Loucy (cell line): ENCODE data around the gene GAPDH.
"Not testable (repeated sequence)": the region's sequence is repeated elsewhere in the genome, so short reads cannot be mapped to it uniquely, and the experiment has no call there.

Experiments used
- H2AFZ ChIP-seq: fragments of 200-600 bp; sonication (generic); 2 replicates; pipeline ENCODE4 v1.6.0; 2016; ENCODE audit warnings: antibody characterized with exemption, mild to moderate bottlenecking, low read length, moderate library complexity
- H3F3A ChIP-seq: fragments of 200-600 bp; 2 replicates; pipeline ENCODE4 v1.6.0; 2016; ENCODE audit warnings: antibody characterized with exemption, low read depth, mild to moderate bottlenecking
- H3K27me3 ChIP-seq: fragments of 200-600 bp; sonication (generic); 2 replicates; pipeline ENCODE4 v1.6.1; 2014; ENCODE audit warnings: low read length, mild to moderate bottlenecking; ENCODE audit not compliant: insufficient read depth, poor library complexity, severe bottlenecking
- H3K36me3 ChIP-seq: fragments of 200-600 bp; sonication (generic); 2 replicates; pipeline ENCODE4 v1.6.1; 2016; ENCODE audit warnings: low read length; ENCODE audit not compliant: insufficient read depth
- H3K4me1 ChIP-seq: fragments of 200-600 bp; sonication (generic); 2 replicates; pipeline ENCODE4 v1.5.1; 2014; ENCODE audit warnings: low read length, mild to moderate bottlenecking; ENCODE audit not compliant: insufficient read depth, poor library complexity, severe bottlenecking
- H3K4me2 ChIP-seq: fragments of 200-600 bp; sonication (generic); 2 replicates; pipeline ENCODE4 v1.6.0; 2014; ENCODE audit warnings: antibody characterized with exemption, low read length, low read depth, mild to moderate bottlenecking; ENCODE audit not compliant: poor library complexity, severe bottlenecking
- H3K4me3 ChIP-seq: fragments of 200-600 bp; sonication (generic); 2 replicates; pipeline ENCODE4 v1.5.1; 2014; ENCODE audit warnings: low read length, mild to moderate bottlenecking, mixed read lengths; ENCODE audit not compliant: poor library complexity, severe bottlenecking
- H3K79me2 ChIP-seq: fragments of 200-600 bp; sonication (generic); 2 replicates; pipeline ENCODE4 v1.6.1; 2014; ENCODE audit warnings: low read length; ENCODE audit not compliant: insufficient read depth
- H3K9ac ChIP-seq: fragments of 200-600 bp; sonication (generic); 2 replicates; pipeline ENCODE4 v1.6.0; 2014; ENCODE audit warnings: mild to moderate bottlenecking, low read depth, low read length, moderate library complexity; ENCODE audit not compliant: poor library complexity, severe bottlenecking
- H3K9me2 ChIP-seq: fragments of 200-600 bp; sonication (generic); replicated peaks from 2 replicates; pipeline ENCODE4 v1.6.1; 2016; ENCODE audit warnings: low read depth, low read length, mixed read lengths
- H3K9me3 ChIP-seq: fragments of 200-600 bp; sonication (generic); 2 replicates; pipeline ENCODE4 v1.6.1; 2014; ENCODE audit warnings: mild to moderate bottlenecking, antibody characterized with exemption, low read length, low read depth; ENCODE audit not compliant: insufficient read depth
- H4K20me1 ChIP-seq: fragments of 200-600 bp; sonication (generic); 2 replicates; pipeline ENCODE4 v1.6.0; 2014; ENCODE audit warnings: antibody characterized with exemption, low read length, mild to moderate bottlenecking; ENCODE audit not compliant: insufficient read depth, poor library complexity, severe bottlenecking
- CTCF ChIP-seq: fragments of 200-600 bp; sonication (generic); conservative IDR thresholded peaks from 2 replicates; pipeline ENCODE4 v1.5.1; 2014; ENCODE audit warnings: mild to moderate bottlenecking, antibody characterized with exemption, low read length
- EZH2phosphoT487 ChIP-seq: fragments of 200-600 bp; IDR thresholded peaks from 2 replicates; pipeline ENCODE4 v1.6.1; 2018; ENCODE audit warnings: antibody characterized with exemption, mild to moderate bottlenecking, moderate library complexity, borderline replicate concordance

Gene GAPDH

GRCh38 chr12:6555018-6555691 is 20.8 kb downstream of the GAPDH start:
- H3K27me3 ChIP-seq = no peaks in the 10 kb centered on the region
- H3K9me3 ChIP-seq = no peaks in the 10 kb centered on the region
- peak overlapping the region; percentile 96 for H3K4me3 ChIP-seq
- H3K79me2 ChIP-seq = peaks cover 66% of the 10 kb centered on the region
- peak overlapping the region; percentile 66 for H2AFZ ChIP-seq
- peaks cover 39% of the 10 kb centered on the region for H3K4me1 ChIP-seq
- H3K9me2 ChIP-seq = no peaks in the 10 kb centered on the region
- H3K9ac ChIP-seq = peak overlapping the region; percentile 85
- 0 out of 2 replicates have a peak, but pooled peaks cover 3% of the 10 kb centered on the region for H3F3A ChIP-seq
- H4K20me1 ChIP-seq = peaks cover 48% of the 10 kb centered on the region
- H3K4me2 ChIP-seq = peak overlapping the region; percentile 96
- TF ChIP-seq CTCF (no peak), EZH2phosphoT487 (no peak)
- peaks cover 22% of the 10 kb centered on the region; the same call in 1 of the 2 replicates for H3K36me3 ChIP-seq

- Histone ChIP-seq H3K36me3 (peaks cover 29% of the 10 kb centered on the region; the same call in 1 of the 2 replicates), H3K4me3 (peak overlapping the region; percentile 96), H3K79me2 (peaks cover 53% of the 10 kb centered on the region), H4K20me1 (peaks cover 37% of the 10 kb centered on the region), H3K4me1 (peaks cover 33% of the 10 kb centered on the region), H3K4me2 (peak overlapping the region; percentile 58)
- H3F3A ChIP-seq, H3K9me2 ChIP-seq, H3K9ac ChIP-seq, H3K9me3 ChIP-seq, H2AFZ ChIP-seq, H3K27me3 ChIP-seq: not testable (repeated sequence)
Observed at GRCh38 chr12:6556496-6556817, 22.1 kb downstream of the GAPDH start.

GRCh38 chr12:6556857-6557256 is 22.5 kb downstream of the GAPDH start:
- H3K9me3 ChIP-seq = no peaks in the 10 kb centered on the region
- H3K4me2 ChIP-seq = peak overlapping the region; percentile 58
- H3K79me2 ChIP-seq = peaks cover 49% of the 10 kb centered on the region
- peaks cover 31% of the 10 kb centered on the region; the same call in 1 of the 2 replicates for H3K36me3 ChIP-seq
- 0 out of 2 replicates have a peak, but pooled peaks cover 3% of the 10 kb centered on the region for H3F3A ChIP-seq
- TF ChIP-seq EZH2phosphoT487 (no peak), CTCF (no peak)
- H3K9ac ChIP-seq = no peak overlapping the region
- H2AFZ ChIP-seq = no peak overlapping the region
- H3K9me2 ChIP-seq = no peaks in the 10 kb centered on the region
- no peak overlapping the region for H3K4me3 ChIP-seq
- no peaks in the 10 kb centered on the region for H3K27me3 ChIP-seq
- peaks cover 29% of the 10 kb centered on the region for H3K4me1 ChIP-seq
- H4K20me1 ChIP-seq = peaks cover 33% of the 10 kb centered on the region
